GM19239 (cell line): ENCODE results near the gene KCNMB2.

ENCODE experiments used
- DNase-seq: peaks from one replicate; pipeline ENCODE4 v3.0.0; 2011; ENCODE audit warnings: low spot score; ENCODE audit not compliant: insufficient read length
- FAIRE-seq: peaks from 2 replicates; lab custom pipeline; 2011; peaks lifted over from hg19 to GRCh38; lab: Jason Lieb, UNC

KCNMB2 gene

DNA sequence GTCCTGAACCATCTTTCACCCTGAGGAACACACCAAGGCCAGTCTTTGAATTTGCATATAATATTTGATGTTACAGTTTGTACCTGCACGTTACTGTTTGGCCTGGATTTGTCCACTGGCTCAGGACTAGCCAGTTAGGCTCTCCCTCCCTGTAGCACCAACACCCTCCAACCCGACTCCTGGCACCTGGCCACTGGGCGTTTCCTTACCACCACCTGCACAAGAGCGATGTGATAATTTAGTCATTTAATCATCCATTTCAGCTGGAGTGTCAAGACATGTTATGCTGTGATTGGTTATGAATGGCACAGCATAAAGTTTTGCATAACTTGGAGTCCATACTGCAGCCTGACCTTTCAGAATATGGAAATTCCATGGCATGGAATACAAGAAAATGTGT lies 242.4 kb downstream of the KCNMB2 start:
- DNase-seq (no peak), FAIRE-seq (no peak)

GRCh38 chr3:178785961-178786360 lies 249.7 kb downstream of the KCNMB2 start:
- DNase-seq, result no peak
- FAIRE-seq, result no peak

DNA sequence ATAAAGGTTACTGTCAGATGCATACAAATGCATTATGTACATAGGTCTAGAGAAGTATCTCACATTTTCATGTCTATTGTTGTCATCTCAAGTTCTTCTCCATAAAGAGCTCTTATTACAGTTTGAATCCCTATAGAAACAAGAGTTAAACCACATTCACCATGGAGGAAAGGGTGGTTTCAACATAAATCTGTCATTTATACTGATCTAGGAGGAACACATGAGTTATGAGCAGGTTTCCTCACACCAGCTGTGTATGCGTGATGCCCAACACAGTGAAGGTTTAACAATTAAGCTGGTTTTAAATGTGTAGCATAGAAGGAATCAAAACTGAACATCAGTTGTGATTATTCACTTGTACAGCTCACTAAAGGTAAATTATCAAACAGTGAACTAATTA lies 251.7 kb downstream of the KCNMB2 start:
- DNase-seq (no peak), FAIRE-seq (no peak)

DNA sequence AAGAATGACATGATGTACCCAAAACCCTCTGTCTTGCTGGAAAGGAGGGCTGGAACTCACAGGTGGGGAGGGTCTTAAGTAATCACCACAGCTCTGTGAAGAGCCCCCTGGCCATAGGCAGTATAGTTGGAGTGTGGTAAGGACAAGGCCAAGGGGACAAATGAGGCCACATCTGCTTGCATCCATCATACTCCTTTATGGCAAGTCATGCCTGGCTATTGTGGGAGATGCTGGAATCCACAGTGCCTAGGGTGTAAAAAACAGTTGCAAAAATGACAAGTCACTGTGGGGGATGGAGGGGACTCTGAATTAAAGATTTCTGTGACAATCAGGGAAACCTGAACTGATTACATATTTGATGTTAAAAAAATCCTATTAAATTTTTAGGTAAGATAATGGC lies 258.5 kb downstream of the KCNMB2 start:
- FAIRE-seq, result no peak
- DNase-seq, result no peak

GRCh38 chr3:178795349-178795748 lies 259.1 kb downstream of the KCNMB2 start:
- FAIRE-seq, result no peak
- no peak for DNase-seq

- FAIRE-seq, result no peak
- DNase-seq, result no peak
Measured at GRCh38 chr3:178802259-178802658, 266.0 kb downstream of the KCNMB2 start.

GRCh38 chr3:178802993-178803693 lies 266.9 kb downstream of the KCNMB2 start:
- FAIRE-seq (no peak), DNase-seq (no peak)

DNA sequence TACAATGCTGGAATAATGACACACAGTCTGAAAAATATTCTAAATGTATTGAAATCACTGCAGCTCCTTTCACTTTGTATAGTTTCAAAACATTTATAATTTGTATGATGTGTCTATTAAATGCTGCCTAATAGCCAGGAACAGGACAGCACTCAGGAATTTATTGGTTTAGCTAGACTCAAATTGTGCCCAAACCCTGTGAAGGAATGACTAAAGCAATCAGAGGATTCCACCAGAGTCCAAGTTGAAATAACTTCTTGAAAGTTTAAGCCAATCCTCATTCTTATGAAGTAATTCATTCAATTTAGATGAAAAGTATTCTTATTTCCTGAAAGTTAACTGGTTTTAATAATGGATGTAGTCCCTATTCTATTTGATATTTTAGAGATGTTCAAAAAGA lies 268.4 kb downstream of the KCNMB2 start:
- FAIRE-seq (no peak), DNase-seq (no peak)

GRCh38 chr3:178805741-178806140 lies 269.5 kb downstream of the KCNMB2 start:
- FAIRE-seq (no peak), DNase-seq (no peak)

DNA sequence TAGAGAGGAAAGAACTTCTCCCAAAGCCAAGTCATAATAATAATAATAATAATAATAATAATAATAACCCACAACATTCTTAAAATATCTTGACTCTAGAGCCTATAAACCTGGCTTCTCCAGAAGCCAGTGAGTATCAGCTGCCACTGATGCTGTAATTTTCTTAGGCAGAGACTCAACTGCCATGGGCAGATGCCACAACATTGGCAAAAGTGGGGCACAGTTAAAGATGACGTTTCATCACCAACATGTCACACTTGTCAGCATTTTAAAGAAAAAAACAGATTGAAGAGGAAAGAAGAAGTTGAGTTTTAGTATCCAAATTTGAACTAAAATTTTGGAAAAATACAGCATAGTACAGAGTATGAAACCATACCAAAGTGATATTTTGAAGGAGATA lies 270.4 kb downstream of the KCNMB2 start:
- DNase-seq (no peak), FAIRE-seq (no peak)

DNA sequence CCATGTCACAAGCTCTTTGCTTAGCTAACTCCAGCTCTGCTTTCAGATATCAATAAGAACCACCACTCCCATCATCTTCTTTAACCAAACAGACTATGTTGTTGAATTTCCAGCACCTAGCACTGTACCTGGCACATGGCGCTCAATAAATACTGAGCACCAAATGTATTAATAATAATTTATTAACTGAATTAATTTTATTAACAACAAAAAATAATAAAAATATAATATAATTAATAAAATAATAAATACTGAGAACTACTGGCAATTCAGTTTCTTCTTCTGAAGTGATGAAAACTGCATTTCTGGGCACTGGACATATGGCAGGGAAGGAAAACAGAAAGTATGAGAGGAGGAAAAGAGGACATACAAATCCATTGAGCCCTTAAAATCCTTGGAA lies 271.5 kb downstream of the KCNMB2 start:
- no peak for DNase-seq

GRCh38 chr3:178808748-178809147 lies 272.5 kb downstream of the KCNMB2 start:
- FAIRE-seq (no peak), DNase-seq (no peak)

More for the DNA sequence above, 271.5 kb downstream of the KCNMB2 start:
- FAIRE-seq, result no peak

GRCh38 chr3:178810181-178810580 lies 273.9 kb downstream of the KCNMB2 start:
- FAIRE-seq, result no peak

GRCh38 chr3:178822722-178823121 lies 286.5 kb downstream of the KCNMB2 start:
- DNase-seq, result no peak
- no peak for FAIRE-seq

More at GRCh38 chr3:178810181-178810580, 273.9 kb downstream of the KCNMB2 start:
- DNase-seq, result no peak

DNA sequence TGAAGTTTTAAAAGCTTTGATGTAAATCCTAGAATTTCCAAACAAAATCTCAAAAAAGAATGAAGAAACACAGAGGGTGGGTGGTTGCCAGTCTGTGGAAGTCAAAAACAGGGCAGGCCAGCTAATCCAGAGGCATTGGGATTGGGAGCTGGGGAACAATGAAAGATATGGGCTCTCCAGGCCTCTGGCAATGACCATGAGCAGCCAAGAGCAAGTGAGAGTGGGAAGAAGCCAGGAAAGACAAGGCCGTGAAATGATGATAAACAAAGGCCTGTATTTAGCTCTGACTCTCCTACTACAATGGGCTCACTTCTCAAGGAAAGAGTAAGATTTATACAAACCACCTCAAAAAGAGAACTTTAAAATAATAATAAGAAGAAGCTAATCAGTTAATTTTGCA lies 286.9 kb downstream of the KCNMB2 start:
- FAIRE-seq (no peak), DNase-seq (no peak)

DNA sequence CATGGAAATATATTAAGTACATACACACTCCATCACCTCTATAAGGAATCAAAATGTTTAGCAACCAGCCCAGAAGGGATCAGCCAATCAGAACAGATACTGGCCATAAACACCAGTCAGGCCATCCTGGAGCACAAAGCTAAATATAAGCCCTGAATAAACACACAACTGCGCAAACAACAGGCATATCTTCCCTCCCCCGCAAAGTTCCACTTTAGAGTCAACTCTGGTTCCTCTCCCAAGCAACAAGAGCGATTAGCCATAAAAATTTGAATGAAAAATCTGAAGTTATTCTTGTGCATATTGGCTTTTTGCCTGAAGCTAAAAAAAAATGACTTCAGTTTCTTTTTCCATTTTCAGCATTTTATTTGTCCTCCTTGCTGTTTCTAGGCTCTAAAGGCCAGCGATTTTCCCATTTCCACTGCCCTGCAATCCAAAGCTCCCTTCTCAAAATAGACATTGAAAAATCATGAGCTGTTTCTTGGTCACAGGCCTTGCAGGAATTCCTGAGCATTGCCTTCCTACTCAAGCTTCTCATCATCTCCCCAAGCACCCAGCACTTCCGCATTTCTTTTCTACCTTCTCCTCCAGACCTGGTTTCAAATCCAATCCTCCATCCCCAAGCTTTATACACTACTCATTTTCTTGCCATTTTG lies 287.5 kb downstream of the KCNMB2 start:
- DNase-seq (no peak), FAIRE-seq (no peak)

- FAIRE-seq, result no peak
Measured at GRCh38 chr3:178826435-178827123, 290.3 kb downstream of the KCNMB2 start.

GRCh38 chr3:178827285-178827856 lies 291.1 kb downstream of the KCNMB2 start:
- no peak for FAIRE-seq
- no peak for DNase-seq

More at GRCh38 chr3:178826435-178827123, 290.3 kb downstream of the KCNMB2 start:
- no peak for DNase-seq

DNA sequence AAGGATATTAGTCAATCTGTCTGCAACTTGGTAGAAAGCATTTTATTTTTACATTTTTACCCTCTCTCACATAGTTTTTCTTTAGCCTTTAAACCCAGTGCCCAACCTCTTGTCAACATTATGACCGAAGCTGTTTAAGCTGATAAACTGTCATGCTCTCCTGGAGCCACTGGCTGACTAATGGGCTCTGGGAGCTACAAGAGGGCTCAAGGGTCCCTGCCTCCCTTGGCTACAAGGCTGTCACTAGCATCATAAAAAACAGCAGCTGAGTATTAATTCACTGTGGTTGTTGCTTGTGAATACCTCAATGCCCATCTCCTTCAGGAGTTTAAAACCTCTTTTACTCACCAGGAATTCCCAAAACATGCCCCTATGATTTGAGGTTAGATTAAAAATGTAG lies 297.5 kb downstream of the KCNMB2 start:
- no peak for DNase-seq
- no peak for FAIRE-seq

DNA sequence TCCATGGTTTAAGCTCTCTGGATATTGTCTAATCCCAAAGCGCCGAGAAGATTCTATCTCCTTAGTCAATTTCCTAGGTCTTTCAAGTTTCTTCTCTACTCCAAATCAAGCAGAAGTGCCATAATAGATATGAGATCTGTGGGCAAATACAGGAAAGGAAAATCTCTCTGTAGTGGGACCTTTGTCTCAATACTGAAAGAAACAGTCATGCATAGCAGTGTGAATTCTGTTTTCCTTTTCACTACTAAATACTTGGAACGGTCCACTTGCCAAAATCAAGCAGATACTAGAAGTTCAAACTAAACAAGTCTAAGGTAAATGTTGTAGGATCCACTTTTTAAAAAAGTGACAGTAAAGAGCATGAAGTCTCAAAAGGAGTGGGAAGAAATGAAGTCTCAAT lies 298.8 kb downstream of the KCNMB2 start:
- no peak for FAIRE-seq

GRCh38 chr3:178837512-178837911 lies 301.3 kb downstream of the KCNMB2 start:
- DNase-seq (no peak), FAIRE-seq (no peak)

More for the DNA sequence above, 298.8 kb downstream of the KCNMB2 start:
- no peak for DNase-seq
